HG03571 (cell line): Measurements from ENCODE around the gene MGAT5.
"Not testable (repeated sequence)": the region's sequence is repeated elsewhere in the genome, so short reads cannot be mapped to it uniquely, and the experiment has no call there.

Experiments used
- ATAC-seq: cut with Tn5 transposase; IDR thresholded peaks from one replicate; pipeline ENCODE4 v1.9.1; 2021; ENCODE audit not compliant: unreplicated experiment

MGAT5 gene

GRCh38 chr2:134462275-134462674 is 208.4 kb downstream of the MGAT5 start:
- ATAC-seq = no peak

- ATAC-seq = no peak
These were observed 209.2 kb downstream of the MGAT5 start for GRCh38 chr2:134462791-134463698.

- ATAC-seq = no peak
These were observed 209.8 kb downstream of the MGAT5 start for GRCh38 chr2:134463699-134464022.

- ATAC-seq = no peak
These were observed 211.6 kb downstream of the MGAT5 start for GRCh38 chr2:134465228-134466105.

- ATAC-seq = no peak
These were observed 212.3 kb downstream of the MGAT5 start for GRCh38 chr2:134466141-134466540.

- ATAC-seq = no peak
These were observed 214.3 kb downstream of the MGAT5 start for GRCh38 chr2:134468164-134468563.

GRCh38 chr2:134468776-134469175 is 214.9 kb downstream of the MGAT5 start:
- ATAC-seq = no peak

GRCh38 chr2:134469516-134470115 is 215.7 kb downstream of the MGAT5 start:
- ATAC-seq = no peak

- ATAC-seq = no peak
These were observed 216.8 kb downstream of the MGAT5 start for GRCh38 chr2:134470561-134471168.

- ATAC-seq = not testable (repeated sequence)
These were observed 223.1 kb downstream of the MGAT5 start for GRCh38 chr2:134476982-134477381.

GRCh38 chr2:134479696-134480330 is 225.9 kb downstream of the MGAT5 start:
- ATAC-seq = no peak

- no peak for ATAC-seq
These were observed 228.4 kb downstream of the MGAT5 start for GRCh38 chr2:134482131-134482723.

- ATAC-seq = no peak
These were observed 229.0 kb downstream of the MGAT5 start for GRCh38 chr2:134482766-134483340.

GRCh38 chr2:134489732-134490384 is 236.0 kb downstream of the MGAT5 start:
- no peak for ATAC-seq

GRCh38 chr2:134490559-134490958 is 236.7 kb downstream of the MGAT5 start:
- no peak for ATAC-seq

GRCh38 chr2:134491022-134491421 is 237.2 kb downstream of the MGAT5 start:
- no peak for ATAC-seq

GRCh38 chr2:134491771-134492441 is 238.0 kb downstream of the MGAT5 start:
- no peak for ATAC-seq

- no peak for ATAC-seq
These were observed 239.9 kb downstream of the MGAT5 start for GRCh38 chr2:134493797-134494196.

- ATAC-seq = no peak
These were observed 244.8 kb downstream of the MGAT5 start for GRCh38 chr2:134498654-134499053.
